HUES6 (cell line): Measurements from ENCODE around the gene EN1.

Experiments used
- H3K27ac ChIP-seq: 2 replicates; pipeline ENCODE4 v1.7.0; 2013; ENCODE audit warnings: low read depth, mild to moderate bottlenecking, low read length, inconsistent platforms
- H3K27me3 ChIP-seq: 2 replicates; pipeline ENCODE4 v1.6.1; 2013; ENCODE audit warnings: low read length; ENCODE audit not compliant: control insufficient read depth, insufficient read depth
- H3K36me3 ChIP-seq: 2 replicates; pipeline ENCODE4 v1.6.1; 2013; ENCODE audit warnings: low read length; ENCODE audit not compliant: control insufficient read depth, insufficient read depth
- H3K4me1 ChIP-seq: 2 replicates; pipeline ENCODE4 v1.6.1; 2013; ENCODE audit warnings: low read length; ENCODE audit not compliant: control insufficient read depth, insufficient read depth
- H3K4me3 ChIP-seq: 2 replicates; pipeline ENCODE4 v1.5.1; 2013; ENCODE audit warnings: low read depth, low read length
- H3K9ac ChIP-seq: one replicate; pipeline ENCODE4 v1.6.1; 2013; ENCODE audit warnings: mild to moderate bottlenecking, low read length
- H3K9me3 ChIP-seq: 2 replicates; pipeline ENCODE4 v1.6.1; 2013; ENCODE audit warnings: low read depth, low read length; ENCODE audit not compliant: control insufficient read depth, insufficient read depth

Gene EN1

DNA sequence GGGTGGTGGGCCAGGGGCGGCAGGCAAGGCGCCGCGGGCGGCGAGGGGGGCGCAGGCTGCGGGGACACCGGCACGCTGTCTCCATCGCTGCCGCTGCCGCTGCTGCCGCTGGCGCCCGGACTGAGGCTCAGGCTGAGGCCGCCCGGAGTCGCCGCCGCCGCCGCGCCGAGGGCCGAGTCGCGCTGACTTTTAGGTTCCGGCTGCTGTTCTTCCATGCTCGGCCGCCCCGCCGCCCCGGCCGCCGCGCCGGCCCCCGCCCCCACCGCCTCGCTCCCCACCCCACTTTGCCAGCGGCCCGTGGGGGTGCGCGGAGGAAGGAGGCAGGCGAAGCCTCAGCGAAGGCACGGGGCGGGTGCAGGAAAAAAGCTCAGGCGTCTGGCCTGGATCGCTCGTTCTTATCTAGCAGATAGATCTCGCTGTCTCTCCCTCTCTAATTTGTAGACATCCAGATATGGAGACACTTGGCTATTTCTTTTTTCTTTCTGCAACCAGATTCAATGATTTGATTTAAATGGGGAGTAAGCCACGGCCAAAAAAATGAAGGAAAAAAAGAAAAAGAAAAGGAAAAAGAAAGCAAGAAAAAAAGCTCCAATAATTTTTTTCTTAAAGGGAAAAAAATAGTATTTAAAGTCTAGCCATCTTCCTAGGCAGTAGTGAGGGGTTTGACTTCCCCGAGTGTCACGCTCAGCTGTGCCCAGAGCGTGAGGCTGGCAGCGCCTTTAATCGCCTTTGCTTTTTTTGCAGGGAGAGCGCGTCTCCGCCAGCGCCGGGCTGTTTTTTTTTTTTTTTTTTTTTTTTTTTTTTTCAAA is at the start of gene EN1:
Gene EN1 (minus strand): TSS at position 696 of the 809 bp plus-strand sequence. CDS start 481 bp downstream, at position 215.
- peak within 1 kb of the TSS; percentile 45 for H3K4me3 ChIP-seq
- H3K9me3 ChIP-seq, result no peaks in the 10 kb centered on the region
- H3K4me1 ChIP-seq, result peaks cover 58% of the 10 kb centered on the region
- H3K9ac ChIP-seq, result no peak within 1 kb of the TSS
- H3K27ac ChIP-seq, result no peak within 1 kb of the TSS
- peaks cover 99% of the 10 kb centered on the region for H3K27me3 ChIP-seq
- H3K36me3 ChIP-seq, result no peaks in the 10 kb centered on the region

DNA sequence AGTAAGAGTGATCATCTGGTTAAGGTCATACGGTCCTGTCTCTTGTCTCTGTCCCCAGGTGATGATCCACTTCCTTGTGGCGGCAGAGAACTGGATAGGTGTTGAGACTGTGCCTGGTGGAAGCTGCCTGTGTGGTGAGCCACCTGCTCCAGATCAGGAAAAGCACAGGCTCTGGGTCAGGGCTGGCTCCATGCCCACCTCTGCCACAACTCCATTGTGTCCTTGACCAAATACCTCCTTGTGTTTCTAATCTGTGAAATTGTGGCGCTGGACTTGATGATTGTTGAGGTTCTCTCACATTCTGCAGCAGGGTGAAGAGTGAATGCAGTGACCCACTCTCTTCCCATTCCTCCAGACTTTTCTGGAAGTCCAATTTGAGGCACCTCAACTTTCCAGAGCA is 45.7 kb upstream of the EN1 start:
- H3K4me3 ChIP-seq, result no peak overlapping the region
- no peaks in the 10 kb centered on the region for H3K4me1 ChIP-seq
- H3K9me3 ChIP-seq, result peaks cover 7% of the 10 kb centered on the region
- no peaks in the 10 kb centered on the region for H3K36me3 ChIP-seq
- H3K27me3 ChIP-seq, result peaks cover 3% of the 10 kb centered on the region; the same call in 1 of the 2 replicates
- no peak overlapping the region for H3K27ac ChIP-seq
- H3K9ac ChIP-seq, result no peak overlapping the region

DNA sequence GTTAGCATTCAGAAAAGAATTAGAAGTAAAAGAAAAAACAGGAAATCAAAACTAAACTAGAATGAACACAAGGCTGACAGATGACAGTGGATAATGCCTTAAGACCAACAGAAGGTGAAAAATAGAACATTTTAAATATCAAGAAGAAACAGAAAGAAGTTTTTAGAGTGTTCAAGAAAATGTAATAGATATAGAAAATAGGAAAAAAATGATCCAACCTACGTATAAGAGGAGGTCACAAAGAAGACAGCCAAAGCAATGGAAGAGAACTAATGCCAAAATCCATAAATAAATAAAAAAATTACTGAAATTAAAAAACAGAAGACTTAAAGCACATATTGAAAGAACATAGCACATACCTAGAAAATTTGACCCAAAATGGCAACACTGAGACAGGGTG is 42.5 kb upstream of the EN1 start:
- Histone ChIP-seq H3K4me3 (no peak overlapping the region), H3K9me3 (peaks cover 7% of the 10 kb centered on the region), H3K27me3 (peaks cover 3% of the 10 kb centered on the region; the same call in 1 of the 2 replicates), H3K9ac (no peak overlapping the region), H3K36me3 (no peaks in the 10 kb centered on the region), H3K4me1 (no peaks in the 10 kb centered on the region), H3K27ac (no peak overlapping the region)

DNA sequence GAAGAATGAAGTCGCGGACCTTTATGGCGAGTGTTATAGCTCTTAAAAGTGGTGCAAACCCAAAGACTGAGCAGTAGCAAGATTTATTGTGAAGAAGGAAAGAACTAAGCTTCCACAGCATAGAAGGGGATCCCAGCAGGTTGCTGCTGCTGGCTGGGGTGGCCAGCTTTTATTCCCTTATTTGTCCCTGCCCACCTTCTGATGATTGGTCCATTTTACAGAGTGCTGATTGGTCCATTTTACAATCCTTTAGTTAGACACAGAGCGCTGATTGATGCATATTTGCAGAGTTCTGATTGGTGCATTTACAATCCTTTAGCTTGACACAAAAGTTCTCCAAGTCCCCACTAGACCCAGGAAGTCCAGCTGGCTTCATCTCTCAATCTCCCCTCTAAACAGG is 36.3 kb upstream of the EN1 start:
- no peak overlapping the region for H3K27ac ChIP-seq
- H3K36me3 ChIP-seq, result no peaks in the 10 kb centered on the region
- H3K9ac ChIP-seq, result no peak overlapping the region
- H3K27me3 ChIP-seq, result peaks cover 21% of the 10 kb centered on the region
- H3K4me3 ChIP-seq, result no peak overlapping the region
- no peaks in the 10 kb centered on the region for H3K9me3 ChIP-seq
- H3K4me1 ChIP-seq, result no peaks in the 10 kb centered on the region

DNA sequence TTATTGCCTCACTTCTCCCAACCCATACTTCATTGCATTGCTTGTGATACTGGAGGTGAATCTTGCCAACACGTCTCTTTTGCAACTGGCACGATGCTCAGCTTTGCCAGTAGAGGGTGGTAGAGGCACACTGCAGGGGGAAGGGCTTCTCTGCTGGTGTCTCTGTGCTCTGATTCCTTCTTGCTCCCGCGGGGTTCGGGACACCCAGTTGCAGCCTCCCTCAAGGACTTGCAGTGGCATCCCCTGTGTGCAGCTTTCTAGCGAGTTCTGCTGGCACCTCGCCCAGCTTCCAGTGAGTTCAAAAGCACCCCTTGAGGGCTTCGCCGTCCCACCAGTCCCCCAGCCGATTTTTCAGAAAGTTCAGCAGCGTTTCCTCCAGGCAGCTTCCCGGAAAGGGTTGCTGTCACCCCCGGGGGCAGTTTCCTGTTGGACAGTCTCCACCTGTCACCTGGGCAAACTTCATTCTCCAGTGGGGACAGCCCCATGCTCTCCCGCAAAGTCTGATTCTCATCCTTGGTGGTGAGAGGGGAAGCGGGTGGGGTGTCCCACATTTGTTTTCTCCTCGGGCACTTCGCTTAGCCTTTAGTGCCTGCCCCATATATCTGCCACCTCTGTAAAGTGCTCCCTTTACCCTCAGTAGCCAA is 35.4 kb upstream of the EN1 start:
- H3K4me3 ChIP-seq, result peak overlapping the region; percentile 37
- H3K27ac ChIP-seq, result no peak overlapping the region

DNA sequence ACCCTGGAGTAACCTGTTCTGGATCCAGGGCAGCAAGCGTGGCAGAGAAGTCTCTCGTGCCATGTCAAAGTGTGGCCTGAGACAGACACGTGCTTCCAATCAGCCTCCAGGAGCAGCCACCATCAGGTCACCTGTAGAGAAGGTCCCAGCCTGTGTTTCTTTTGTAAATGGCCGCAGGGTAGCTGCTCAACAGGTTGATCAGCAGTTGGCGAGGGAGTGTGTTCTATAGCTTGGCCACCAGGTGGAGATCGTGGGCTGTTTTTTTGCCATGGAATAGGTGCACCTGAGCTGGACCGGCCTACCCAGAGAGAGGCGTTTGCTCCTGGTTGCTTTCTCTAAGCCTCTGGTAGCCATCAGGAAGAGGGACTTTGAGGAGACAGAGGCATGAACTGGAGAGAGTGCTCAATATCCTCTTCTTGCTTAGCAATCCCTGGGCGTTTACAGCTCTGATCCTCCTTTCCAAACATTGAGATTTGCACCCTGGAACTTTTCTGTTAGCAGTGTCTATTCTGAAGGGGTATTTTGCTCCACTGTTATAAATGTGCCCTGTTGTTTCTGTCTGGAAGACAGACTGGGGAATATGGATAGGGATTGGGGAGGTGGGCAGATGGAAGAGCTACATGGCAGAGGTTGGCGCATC is 34.2 kb upstream of the EN1 start:
- Histone ChIP-seq H3K27ac (no peak overlapping the region), H3K9me3 (no peaks in the 10 kb centered on the region), H3K4me3 (no peak overlapping the region), H3K4me1 (no peaks in the 10 kb centered on the region), H3K9ac (no peak overlapping the region), H3K27me3 (peaks cover 29% of the 10 kb centered on the region), H3K36me3 (no peaks in the 10 kb centered on the region)

More for the DNA sequence above, 35.4 kb upstream of the EN1 start:
- no peaks in the 10 kb centered on the region for H3K36me3 ChIP-seq
- no peaks in the 10 kb centered on the region for H3K9me3 ChIP-seq
- H3K4me1 ChIP-seq, result no peaks in the 10 kb centered on the region
- H3K9ac ChIP-seq, result no peak overlapping the region
- H3K27me3 ChIP-seq, result peaks cover 29% of the 10 kb centered on the region

DNA sequence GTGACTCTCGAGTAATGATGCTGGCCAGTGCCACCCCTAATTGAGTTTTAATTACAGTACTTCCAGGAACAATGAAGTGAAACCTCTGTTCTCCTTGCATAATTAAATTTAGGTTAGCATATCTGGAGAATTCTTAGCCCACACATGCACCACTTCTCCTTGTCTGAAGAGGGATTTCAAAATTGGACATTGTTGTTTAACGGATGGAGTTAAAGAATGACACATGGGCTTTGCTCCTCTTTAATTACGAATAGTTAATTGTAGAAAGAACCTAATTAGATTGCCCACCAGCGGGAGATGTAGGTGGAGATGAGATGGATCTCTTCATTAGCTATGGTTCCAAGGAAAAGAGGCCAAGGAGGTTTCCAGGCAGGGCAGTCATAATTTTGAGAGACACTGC is 33.1 kb upstream of the EN1 start:
- H3K27me3 ChIP-seq, result peaks cover 29% of the 10 kb centered on the region
- no peaks in the 10 kb centered on the region for H3K36me3 ChIP-seq
- no peaks in the 10 kb centered on the region for H3K4me1 ChIP-seq
- no peak overlapping the region for H3K27ac ChIP-seq
- no peaks in the 10 kb centered on the region for H3K9me3 ChIP-seq
- no peak overlapping the region for H3K4me3 ChIP-seq
- H3K9ac ChIP-seq, result no peak overlapping the region

DNA sequence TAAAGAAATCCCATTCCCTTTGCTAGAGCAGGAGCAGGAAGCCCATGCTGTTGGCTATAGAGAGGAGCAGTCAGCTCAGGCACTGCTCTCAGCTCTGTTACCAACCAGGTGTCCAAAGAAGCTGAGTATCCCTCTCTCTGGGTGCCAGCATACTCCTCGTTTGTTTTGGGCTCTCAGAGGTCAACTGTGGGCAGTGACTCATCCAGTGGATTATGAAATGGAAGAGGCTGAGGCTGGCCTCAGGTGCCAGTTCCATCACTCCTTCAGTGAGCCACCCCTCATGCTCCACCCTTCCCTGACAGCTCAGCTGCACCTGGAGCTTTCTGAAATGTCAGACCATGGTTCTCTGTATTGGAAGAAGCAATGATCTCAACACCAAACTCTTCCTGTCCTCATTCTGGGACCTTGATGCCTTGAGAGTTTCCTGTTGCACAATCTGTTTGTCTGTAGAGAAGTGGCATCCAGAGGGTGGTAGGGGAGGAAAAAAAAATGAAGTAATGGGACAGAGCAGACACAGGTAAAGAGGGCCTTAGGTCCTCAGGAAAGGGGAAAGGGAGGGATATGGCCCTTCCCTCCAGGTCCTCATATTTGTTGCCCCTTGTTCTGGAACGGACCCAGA is 31.2 kb upstream of the EN1 start:
- no peaks in the 10 kb centered on the region for H3K9me3 ChIP-seq
- no peak overlapping the region for H3K9ac ChIP-seq
- no peak overlapping the region for H3K27ac ChIP-seq
- peaks cover 32% of the 10 kb centered on the region for H3K27me3 ChIP-seq
- H3K4me1 ChIP-seq, result no peaks in the 10 kb centered on the region
- H3K36me3 ChIP-seq, result no peaks in the 10 kb centered on the region
- no peak overlapping the region for H3K4me3 ChIP-seq

DNA sequence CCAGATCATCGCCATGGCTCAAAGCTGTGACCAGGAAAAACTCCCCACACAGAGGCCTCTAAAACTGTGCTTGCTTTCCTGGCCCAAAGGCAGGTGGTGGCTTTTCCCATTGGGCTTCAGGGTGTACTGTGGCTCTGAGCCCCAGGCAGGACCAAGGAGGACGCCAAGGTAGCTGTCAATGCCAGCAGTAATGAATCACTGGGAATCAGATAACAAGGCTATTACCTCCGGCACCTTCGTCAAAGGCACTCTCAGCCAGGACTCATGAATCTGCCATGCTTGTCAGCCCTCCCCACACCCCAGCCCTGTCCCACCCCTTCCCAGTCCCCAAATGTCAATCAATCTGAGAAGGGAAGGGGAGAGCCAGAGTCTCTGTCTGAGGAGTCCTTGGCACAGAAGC is 27.9 kb upstream of the EN1 start:
- no peak overlapping the region for H3K9ac ChIP-seq
- no peak overlapping the region for H3K4me3 ChIP-seq
- no peaks in the 10 kb centered on the region for H3K9me3 ChIP-seq
- no peak overlapping the region for H3K27ac ChIP-seq
- no peaks in the 10 kb centered on the region for H3K4me1 ChIP-seq
- H3K36me3 ChIP-seq, result no peaks in the 10 kb centered on the region
- peaks cover 33% of the 10 kb centered on the region for H3K27me3 ChIP-seq

DNA sequence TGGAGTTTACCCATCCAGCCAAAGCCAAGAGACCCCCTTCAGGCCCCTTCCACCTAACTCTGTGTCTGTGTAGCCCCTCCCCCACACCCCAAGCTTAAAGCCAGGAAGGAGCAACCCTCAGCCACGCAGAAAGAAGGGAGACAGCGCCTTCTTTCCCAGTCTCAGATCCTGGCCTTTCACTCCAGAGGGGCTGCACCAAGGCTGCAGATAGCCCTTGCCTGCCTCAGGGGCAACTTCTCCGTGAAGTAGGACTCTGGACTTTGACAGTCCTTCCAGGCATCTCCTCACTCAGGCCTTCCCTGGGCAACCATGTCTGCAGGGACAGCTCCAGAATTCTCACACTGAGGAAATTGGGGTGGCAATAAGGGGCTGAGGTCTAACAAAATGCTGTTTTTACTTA is 26.9 kb upstream of the EN1 start:
- H3K9ac ChIP-seq, result no peak overlapping the region
- no peaks in the 10 kb centered on the region for H3K36me3 ChIP-seq
- no peak overlapping the region for H3K27ac ChIP-seq
- H3K9me3 ChIP-seq, result no peaks in the 10 kb centered on the region
- H3K27me3 ChIP-seq, result peaks cover 24% of the 10 kb centered on the region; the same call in 1 of the 2 replicates
- H3K4me1 ChIP-seq, result no peaks in the 10 kb centered on the region
- H3K4me3 ChIP-seq, result no peak overlapping the region

DNA sequence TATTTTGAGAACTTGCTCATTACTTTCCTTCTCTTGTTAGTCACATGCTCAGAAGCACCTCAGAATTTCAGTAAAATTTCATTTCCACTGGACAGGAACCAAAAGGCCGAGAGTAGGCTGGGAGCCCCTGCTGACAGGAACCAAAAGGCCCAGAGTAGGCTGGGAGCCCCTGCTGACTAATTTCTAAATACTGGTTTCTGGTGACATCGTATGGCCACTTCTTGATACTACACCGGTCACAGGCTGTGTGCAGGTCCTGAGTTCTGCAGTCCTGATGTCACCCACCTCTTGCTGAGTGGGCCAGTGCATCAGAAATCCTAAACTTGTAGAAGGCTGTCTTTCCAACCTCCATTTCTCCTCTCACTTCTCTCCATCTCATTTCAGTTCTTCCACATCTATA is 17.7 kb upstream of the EN1 start:
- peaks cover 37% of the 10 kb centered on the region for H3K27me3 ChIP-seq
- no peak overlapping the region for H3K9ac ChIP-seq
- no peaks in the 10 kb centered on the region for H3K9me3 ChIP-seq
- H3K36me3 ChIP-seq, result no peaks in the 10 kb centered on the region
- no peak overlapping the region for H3K27ac ChIP-seq
- no peak overlapping the region for H3K4me3 ChIP-seq
- H3K4me1 ChIP-seq, result peaks cover 15% of the 10 kb centered on the region
